ENCODE data around the gene GNAT1. TPM values are rescaled to one million over a fixed set of nuclear protein-coding genes. Genes with fewer than 3 reads are reported as not detected.

GNAT1 gene
- total and polyA plus RNA-seq, 2 of the 13 experiments (the other 11 are each of a cell fraction or from before 2014, with no cell fraction given) = 0.15 TPM; not detected in 1

DNA sequence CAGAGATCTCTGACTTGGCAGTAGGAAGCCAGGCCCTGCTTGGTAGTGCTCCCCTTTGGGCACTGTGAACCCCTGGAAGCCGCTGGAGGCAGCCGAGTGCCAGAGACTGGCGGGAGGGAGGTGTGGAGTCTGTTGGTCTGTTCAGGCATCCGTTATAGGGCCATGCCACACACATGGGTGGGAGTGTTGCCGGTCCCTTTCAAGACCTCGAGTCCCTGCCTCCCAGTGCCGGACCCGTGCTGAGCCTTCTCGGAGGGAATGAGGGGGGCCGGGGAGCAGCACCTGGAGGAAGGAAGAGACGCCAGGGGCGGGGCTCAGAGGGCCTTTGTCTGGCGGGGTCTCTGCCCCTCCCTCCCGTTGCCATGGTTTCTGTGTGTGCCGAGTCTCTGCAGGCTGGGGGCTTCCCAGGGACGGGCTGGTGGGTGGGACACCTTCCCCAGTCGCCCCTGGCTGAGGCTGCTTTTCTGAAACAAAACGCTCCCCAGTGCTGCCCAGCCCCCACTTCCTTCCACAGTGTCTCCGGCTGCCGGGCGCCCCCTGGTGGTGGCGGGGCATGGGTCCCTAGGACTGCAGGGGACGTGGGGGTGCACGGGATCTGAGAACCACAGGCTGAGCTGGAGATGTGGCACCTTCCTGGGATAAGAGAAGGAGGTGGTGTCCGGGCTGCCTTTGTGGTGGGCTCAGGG lies 54.6 kb downstream of the GNAT1 start (continued):
- no peak for TF ChIP-seq ZNF33A (CRISPR knock-in tag; IDR thresholded peaks at IDR 0.05; ENCODE audit: borderline replicate concordance)
- TF ChIP-seq CHD2 (IDR thresholded peaks at IDR 0.05; ENCODE audit: low read depth, low read length) = peak; percentile 42; the same call in 1 of the 2 replicates
- no peak for TF ChIP-seq ZSCAN30 (CRISPR knock-in tag; IDR thresholded peaks at IDR 0.05)
- no peak for TF ChIP-seq TAF1 (CRISPR knock-in tag; IDR thresholded peaks at IDR 0.05)
- TF ChIP-seq KLF6 (CRISPR knock-in tag; IDR thresholded peaks at IDR 0.05) = 0 out of 2 replicates have a peak, but pooled peaks have one; percentile 41
- TF ChIP-seq MYNN (CRISPR knock-in tag; IDR thresholded peaks at IDR 0.05; ENCODE audit: low read depth) = no peak
- no peak for TF ChIP-seq HOXA9 (CRISPR knock-in tag; IDR thresholded peaks at IDR 0.05; ENCODE audit: borderline replicate concordance)
- TF ChIP-seq NRL (CRISPR knock-in tag; IDR thresholded peaks at IDR 0.05; ENCODE audit: borderline replicate concordance) = no peak
- TF ChIP-seq, protein P1, sequence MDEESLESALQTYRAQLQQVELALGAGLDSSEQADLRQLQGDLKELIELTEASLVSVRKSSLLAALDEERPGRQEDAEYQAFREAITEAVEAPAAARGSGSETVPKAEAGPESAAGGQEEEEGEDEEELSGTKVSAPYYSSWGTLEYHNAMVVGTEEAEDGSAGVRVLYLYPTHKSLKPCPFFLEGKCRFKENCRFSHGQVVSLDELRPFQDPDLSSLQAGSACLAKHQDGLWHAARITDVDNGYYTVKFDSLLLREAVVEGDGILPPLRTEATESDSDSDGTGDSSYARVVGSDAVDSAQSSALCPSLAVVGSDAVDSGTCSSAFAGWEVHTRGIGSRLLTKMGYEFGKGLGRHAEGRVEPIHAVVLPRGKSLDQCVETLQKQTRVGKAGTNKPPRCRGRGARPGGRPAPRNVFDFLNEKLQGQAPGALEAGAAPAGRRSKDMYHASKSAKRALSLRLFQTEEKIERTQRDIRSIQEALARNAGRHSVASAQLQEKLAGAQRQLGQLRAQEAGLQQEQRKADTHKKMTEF (CRISPR knock-in tag; IDR thresholded peaks at IDR 0.05) = peak; percentile 56; the same call in 1 of the 2 replicates
- TF ChIP-seq, protein P2, sequence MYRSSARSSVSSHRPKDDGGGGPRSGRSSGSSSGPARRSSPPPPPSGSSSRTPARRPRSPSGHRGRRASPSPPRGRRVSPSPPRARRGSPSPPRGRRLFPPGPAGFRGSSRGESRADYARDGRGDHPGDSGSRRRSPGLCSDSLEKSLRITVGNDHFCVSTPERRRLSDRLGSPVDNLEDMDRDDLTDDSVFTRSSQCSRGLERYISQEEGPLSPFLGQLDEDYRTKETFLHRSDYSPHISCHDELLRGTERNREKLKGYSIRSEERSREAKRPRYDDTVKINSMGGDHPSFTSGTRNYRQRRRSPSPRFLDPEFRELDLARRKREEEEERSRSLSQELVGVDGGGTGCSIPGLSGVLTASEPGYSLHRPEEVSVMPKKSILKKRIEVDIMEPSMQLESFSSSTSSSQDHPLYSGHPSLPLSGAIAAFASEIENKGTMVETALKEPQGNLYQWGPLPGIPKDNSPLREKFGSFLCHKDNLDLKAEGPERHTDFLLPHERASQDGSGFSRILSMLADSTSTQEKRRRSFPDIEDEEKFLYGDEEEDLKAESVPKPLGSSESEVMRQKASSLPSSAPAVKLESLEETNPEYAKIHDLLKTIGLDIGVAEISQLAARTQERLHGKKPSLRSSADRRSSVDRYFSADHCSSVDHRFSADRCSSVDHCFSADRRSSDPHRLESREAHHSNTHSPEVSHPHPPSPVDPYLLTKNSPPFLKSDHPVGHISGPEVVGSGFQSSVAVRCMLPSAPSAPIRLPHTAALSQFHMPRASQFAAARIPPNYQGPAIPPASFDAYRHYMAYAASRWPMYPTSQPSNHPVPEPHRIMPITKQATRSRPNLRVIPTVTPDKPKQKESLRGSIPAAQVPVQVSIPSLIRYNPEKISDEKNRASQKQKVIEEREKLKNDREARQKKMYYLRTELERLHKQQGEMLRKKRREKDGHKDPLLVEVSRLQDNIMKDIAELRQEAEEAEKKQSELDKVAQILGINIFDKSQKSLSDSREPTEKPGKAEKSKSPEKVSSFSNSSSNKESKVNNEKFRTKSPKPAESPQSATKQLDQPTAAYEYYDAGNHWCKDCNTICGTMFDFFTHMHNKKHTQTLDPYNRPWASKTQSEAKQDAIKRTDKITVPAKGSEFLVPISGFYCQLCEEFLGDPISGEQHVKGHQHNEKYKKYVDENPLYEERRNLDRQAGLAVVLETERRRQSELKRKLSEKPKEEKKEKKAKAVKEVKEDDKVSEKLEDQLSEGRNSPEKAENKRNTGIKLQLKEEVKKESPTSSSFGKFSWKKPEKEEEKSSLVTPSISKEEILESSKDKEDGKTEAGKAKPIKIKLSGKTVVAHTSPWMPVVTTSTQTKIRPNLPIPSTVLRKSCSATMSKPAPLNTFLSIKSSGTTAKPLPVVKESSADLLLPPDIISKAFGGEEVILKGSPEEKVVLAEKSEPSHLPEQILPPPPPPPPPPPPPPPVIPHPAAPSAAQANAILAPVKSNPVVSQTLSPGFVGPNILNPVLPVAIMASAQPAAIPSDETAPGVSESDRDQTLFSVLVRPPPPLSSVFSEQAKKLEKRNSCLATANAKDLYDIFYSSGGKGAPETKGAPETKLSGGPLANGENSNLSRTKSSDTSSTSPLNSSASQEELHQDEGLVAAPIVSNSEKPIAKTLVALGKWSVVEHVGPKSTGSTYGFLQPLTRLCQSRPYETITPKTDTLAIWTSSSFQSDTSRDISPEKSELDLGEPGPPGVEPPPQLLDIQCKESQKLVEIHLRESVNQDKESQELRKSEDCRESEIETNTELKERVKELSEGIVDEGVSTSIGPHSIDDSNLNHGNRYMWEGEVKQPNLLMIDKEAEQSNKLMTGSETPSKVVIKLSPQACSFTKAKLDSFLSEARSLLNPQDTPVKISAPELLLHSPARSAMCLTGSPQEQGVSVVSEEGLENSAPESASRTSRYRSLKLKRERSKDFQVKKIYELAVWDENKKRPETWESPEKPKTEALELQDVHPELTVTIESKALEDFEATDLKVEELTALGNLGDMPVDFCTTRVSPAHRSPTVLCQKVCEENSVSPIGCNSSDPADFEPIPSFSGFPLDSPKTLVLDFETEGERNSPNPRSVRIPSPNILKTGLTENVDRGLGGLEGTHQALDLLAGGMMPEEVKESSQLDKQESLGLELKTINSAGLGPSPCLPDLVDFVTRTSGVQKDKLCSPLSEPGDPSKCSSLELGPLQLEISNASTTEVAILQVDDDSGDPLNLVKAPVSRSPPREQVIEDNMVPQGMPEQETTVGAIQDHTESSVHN (CRISPR knock-in tag; IDR thresholded peaks at IDR 0.05) = no peak
- TF ChIP-seq ZNF30 (CRISPR knock-in tag; IDR thresholded peaks at IDR 0.05) = no peak
- no peak for TF ChIP-seq U2AF1 (optimal IDR thresholded peaks at IDR 0.05; ENCODE audit: low read depth, low read length)
- TF ChIP-seq, protein P3, sequence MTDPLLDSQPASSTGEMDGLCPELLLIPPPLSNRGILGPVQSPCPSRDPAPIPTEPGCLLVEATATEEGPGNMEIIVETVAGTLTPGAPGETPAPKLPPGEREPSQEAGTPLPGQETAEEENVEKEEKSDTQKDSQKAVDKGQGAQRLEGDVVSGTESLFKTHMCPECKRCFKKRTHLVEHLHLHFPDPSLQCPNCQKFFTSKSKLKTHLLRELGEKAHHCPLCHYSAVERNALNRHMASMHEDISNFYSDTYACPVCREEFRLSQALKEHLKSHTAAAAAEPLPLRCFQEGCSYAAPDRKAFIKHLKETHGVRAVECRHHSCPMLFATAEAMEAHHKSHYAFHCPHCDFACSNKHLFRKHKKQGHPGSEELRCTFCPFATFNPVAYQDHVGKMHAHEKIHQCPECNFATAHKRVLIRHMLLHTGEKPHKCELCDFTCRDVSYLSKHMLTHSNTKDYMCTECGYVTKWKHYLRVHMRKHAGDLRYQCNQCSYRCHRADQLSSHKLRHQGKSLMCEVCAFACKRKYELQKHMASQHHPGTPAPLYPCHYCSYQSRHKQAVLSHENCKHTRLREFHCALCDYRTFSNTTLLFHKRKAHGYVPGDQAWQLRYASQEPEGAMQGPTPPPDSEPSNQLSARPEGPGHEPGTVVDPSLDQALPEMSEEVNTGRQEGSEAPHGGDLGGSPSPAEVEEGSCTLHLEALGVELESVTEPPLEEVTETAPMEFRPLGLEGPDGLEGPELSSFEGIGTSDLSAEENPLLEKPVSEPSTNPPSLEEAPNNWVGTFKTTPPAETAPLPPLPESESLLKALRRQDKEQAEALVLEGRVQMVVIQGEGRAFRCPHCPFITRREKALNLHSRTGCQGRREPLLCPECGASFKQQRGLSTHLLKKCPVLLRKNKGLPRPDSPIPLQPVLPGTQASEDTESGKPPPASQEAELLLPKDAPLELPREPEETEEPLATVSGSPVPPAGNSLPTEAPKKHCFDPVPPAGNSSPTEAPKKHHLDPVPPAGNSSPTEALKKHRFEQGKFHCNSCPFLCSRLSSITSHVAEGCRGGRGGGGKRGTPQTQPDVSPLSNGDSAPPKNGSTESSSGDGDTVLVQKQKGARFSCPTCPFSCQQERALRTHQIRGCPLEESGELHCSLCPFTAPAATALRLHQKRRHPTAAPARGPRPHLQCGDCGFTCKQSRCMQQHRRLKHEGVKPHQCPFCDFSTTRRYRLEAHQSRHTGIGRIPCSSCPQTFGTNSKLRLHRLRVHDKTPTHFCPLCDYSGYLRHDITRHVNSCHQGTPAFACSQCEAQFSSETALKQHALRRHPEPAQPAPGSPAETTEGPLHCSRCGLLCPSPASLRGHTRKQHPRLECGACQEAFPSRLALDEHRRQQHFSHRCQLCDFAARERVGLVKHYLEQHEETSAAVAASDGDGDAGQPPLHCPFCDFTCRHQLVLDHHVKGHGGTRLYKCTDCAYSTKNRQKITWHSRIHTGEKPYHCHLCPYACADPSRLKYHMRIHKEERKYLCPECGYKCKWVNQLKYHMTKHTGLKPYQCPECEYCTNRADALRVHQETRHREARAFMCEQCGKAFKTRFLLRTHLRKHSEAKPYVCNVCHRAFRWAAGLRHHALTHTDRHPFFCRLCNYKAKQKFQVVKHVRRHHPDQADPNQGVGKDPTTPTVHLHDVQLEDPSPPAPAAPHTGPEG (CRISPR knock-in tag; IDR thresholded peaks at IDR 0.05) = no peak
- TF ChIP-seq ZNF34 (CRISPR knock-in tag; IDR thresholded peaks at IDR 0.05; ENCODE audit: borderline replicate concordance) = no peak

Data from HepG2 (cell line).